Fibroblast of mammary gland (primary cell): Measurements from ENCODE around the gene CDH11.

Experiments used
- DNase-seq: peaks from one replicate; pipeline ENCODE4 v3.0.0-alpha.2; 2010; ENCODE audit warnings: low read depth
- H3K4me3 ChIP-seq: 2 replicates; pipeline ENCODE4 v1.5.1; 2011; ENCODE audit warnings: low read depth, mild to moderate bottlenecking, low read length, moderate library complexity; ENCODE audit not compliant: control insufficient read depth
- TF ChIP-seq, protein P1 (sequence below): conservative IDR thresholded peaks from 2 replicates; pipeline ENCODE4 v1.5.1; 2011; ENCODE audit warnings: low read depth, low read length, inconsistent platforms; ENCODE audit not compliant: control insufficient read depth, insufficient read depth

CDH11 gene

DNA sequence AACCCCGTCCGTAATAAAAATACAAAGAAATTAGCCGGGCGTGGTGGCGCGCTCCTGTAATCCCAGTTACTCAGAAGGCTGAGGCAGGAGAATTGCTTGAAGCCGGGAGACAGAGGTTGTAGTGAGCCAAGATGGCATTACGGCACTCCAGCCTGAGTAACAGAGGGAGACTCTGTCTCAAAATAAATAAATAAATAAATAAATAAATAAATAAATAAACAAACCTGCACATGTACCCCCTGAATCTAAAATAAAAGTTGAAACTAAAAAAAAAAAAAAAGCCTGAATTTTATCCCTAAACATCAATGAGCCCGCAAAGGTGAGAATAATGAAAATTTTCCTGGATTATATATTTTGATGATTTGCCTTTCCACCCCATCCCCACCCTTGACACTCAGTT is 124.7 kb downstream of the CDH11 start:
- DNase-seq, result no peak
- TF ChIP-seq, protein P1, sequence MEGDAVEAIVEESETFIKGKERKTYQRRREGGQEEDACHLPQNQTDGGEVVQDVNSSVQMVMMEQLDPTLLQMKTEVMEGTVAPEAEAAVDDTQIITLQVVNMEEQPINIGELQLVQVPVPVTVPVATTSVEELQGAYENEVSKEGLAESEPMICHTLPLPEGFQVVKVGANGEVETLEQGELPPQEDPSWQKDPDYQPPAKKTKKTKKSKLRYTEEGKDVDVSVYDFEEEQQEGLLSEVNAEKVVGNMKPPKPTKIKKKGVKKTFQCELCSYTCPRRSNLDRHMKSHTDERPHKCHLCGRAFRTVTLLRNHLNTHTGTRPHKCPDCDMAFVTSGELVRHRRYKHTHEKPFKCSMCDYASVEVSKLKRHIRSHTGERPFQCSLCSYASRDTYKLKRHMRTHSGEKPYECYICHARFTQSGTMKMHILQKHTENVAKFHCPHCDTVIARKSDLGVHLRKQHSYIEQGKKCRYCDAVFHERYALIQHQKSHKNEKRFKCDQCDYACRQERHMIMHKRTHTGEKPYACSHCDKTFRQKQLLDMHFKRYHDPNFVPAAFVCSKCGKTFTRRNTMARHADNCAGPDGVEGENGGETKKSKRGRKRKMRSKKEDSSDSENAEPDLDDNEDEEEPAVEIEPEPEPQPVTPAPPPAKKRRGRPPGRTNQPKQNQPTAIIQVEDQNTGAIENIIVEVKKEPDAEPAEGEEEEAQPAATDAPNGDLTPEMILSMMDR, result no peak
- no peak overlapping the region for H3K4me3 ChIP-seq

DNA sequence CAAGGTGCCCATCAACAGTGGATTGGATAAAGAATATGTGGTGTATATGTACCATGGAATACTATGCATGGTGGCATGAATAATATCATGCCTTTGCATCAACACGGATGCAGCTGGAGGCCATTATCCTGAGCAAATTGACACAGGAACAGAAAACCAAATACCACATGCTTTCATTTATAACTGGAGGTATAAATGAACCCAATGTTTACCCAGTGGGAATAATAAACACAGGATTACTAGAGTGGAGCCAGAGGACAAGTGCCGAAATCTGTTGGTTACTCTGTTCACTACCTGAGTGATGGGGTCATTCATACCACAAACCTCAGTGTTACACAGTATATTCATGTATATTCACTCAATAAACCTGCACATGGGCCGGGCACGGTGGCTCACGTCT is 125.2 kb downstream of the CDH11 start:
- TF ChIP-seq, protein P1, result no peak
- no peak overlapping the region for H3K4me3 ChIP-seq
- DNase-seq, result no peak

DNA sequence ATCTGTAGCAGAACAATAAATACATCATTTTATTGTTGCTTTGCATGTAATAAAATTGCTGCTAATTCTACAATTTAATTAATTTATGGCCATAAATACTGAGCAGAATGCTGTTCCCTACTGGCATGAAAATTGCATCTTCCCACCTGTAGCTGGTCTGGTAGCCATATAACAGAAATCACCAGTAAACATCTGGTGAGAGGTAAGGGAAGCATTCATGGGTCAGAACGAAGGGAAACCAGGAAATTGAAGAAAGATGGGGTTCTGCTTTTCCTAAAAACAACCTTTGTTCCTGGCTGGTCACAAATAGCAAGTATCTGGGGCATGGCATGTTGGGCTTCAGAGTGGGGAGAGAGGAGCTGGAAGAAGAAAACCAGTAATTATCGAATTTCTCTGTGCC is 128.4 kb downstream of the CDH11 start:
- TF ChIP-seq, protein P1, result no peak
- no peak for DNase-seq
- no peak overlapping the region for H3K4me3 ChIP-seq

DNA sequence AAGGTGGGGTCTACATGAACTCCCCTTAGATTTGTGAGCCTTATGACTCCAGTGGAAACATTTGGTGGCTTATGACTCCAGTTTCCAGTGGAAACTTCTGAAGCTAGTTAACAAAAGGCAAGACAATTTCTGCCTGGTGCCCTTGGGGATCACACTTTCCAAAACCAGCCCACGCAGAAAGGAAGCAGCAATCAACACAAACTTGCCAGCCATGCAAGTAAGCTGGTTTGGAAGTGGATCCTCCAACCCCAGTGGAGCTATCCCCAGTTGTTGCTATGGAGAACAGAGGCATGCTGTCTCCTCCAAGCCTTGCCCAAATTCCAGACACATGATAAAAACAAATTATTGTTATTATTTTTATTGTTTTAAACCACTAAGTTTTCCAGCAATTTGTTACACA is 130.9 kb downstream of the CDH11 start:
- TF ChIP-seq, protein P1, result no peak
- no peak overlapping the region for H3K4me3 ChIP-seq
- peak; percentile 26 for DNase-seq

DNA sequence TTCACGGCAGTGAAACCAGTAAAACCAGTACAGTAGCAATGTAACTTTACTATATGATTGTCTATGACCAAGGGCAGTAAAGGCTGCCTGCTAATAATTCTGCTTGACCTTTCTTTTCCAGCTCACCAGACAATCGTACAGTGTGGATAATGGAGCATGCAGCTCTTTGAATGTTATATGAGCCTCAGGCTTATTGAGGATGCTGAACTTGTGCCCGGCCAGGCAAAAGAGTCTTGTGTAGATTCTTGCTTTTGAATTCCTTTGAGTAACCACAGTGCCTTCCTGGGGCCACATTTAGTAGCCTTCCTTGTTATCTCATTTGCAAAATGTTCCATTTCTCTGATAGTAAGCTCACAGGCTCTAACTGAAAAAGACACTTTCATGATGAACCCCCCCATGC is 131.8 kb downstream of the CDH11 start:
- TF ChIP-seq, protein P1, result no peak
- no peak for DNase-seq
- no peak overlapping the region for H3K4me3 ChIP-seq

DNA sequence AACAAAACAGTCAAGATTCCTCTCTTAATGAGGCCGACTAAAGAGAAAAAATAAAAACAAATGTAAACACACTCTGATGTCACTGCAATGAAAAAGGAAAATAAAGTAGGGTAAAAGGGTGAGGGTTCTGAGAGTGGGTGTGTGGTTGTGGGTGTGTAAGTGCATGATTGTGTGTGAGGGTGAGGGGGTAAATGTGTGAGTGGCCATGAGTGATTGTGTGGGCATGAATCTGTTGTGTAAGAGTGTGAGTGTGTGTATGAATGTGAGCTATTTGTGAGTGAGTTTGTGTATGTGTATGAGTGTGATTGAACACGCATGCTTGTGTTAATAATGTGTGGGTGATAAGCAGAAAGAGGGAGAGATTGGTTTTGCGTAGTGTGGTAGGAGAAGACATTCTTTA is 132.8 kb downstream of the CDH11 start:
- H3K4me3 ChIP-seq, result no peak overlapping the region
- TF ChIP-seq, protein P1, result no peak
- DNase-seq, result no peak

DNA sequence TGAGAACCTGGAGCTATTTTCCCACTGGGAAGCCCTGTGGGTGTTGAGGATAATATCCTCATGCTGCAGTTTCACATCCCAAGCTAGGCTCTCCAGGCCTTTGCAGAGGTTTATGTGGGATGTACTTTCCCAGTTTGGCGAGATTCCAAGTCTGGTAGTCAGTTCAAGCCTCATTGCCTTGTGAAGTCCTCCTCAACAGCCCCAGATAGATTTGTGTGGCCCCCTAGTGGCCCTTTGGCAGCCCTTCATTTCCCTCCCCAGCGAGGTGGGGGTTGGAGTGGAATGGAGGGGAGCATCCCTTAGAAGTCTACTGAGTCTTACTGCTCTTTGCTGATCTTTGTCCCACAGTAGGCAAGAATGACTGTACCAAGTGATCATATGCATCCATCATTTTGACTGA is 137.9 kb downstream of the CDH11 start:
- no peak overlapping the region for H3K4me3 ChIP-seq
- DNase-seq, result peak; percentile 92
- TF ChIP-seq, protein P1, result peak; percentile 85
